Parathyroid adenoma (tissue), 2 donors: ENCODE data around the gene TLCD3A.
"Not testable (repeated sequence)": the region's sequence is repeated elsewhere in the genome, so short reads cannot be mapped to it uniquely, and the experiment has no call there.

Source experiments
- H2AFZ ChIP-seq: fragments of 300-600 bp; sonication (generic); one replicate; pipeline ENCODE4 v1.7.0; 2017; ENCODE audit warnings: antibody characterized with exemption, mild to moderate bottlenecking
- H3K27ac ChIP-seq: fragments of 300-600 bp; sonication (generic); one replicate; pipeline ENCODE4 v1.7.0; 2017
- H3K27me3 ChIP-seq: fragments of 300-600 bp; sonication (generic); one replicate; pipeline ENCODE4 v1.7.0; 2017; ENCODE audit warnings: low read length; ENCODE audit not compliant: control insufficient read depth, insufficient read depth
- H3K36me3 ChIP-seq: fragments of 300-600 bp; sonication (generic); one replicate; pipeline ENCODE4 v1.7.0; 2017; ENCODE audit warnings: low read length; ENCODE audit not compliant: control insufficient read depth, insufficient read depth
- H3K4me1 ChIP-seq: fragments of 300-600 bp; sonication (generic); one replicate; pipeline ENCODE4 v1.7.0; 2017; ENCODE audit warnings: control low read depth
- H3K4me2 ChIP-seq: fragments of 300-600 bp; sonication (generic); one replicate; pipeline ENCODE4 v1.7.0; 2017; ENCODE audit warnings: low read length
- H3K4me3 ChIP-seq: fragments of 300-600 bp; sonication (generic); one replicate; pipeline ENCODE4 v1.7.0; 2017; ENCODE audit warnings: low read depth, low read length
- H3K79me2 ChIP-seq: fragments of 300-600 bp; sonication (generic); one replicate; pipeline ENCODE4 v1.7.0; 2017; ENCODE audit warnings: control low read depth
- H3K9ac ChIP-seq: fragments of 300-600 bp; sonication (generic); one replicate; pipeline ENCODE4 v1.7.0; 2017; ENCODE audit warnings: mild to moderate bottlenecking
- H3K9me3 ChIP-seq: fragments of 300-600 bp; sonication (generic); one replicate; pipeline ENCODE4 v1.7.0; 2017; ENCODE audit warnings: low read length; ENCODE audit not compliant: control insufficient read depth
- CTCF ChIP-seq: fragments of 300-600 bp; sonication (generic); IDR thresholded peaks from one replicate; pipeline ENCODE4 v1.7.0; 2017; ENCODE audit warnings: antibody characterized with exemption, mild to moderate bottlenecking
- donor health status: primary hyperparathyroidism.

Gene TLCD3A

GRCh38 chr17:789160-789840 lies 56.9 kb downstream of the TLCD3A start:
- TF ChIP-seq CTCF: no peak
- H3K27ac ChIP-seq: no peak overlapping the region
- no peaks in the 10 kb centered on the region for H3K36me3 ChIP-seq
- no peak overlapping the region for H3K4me2 ChIP-seq
- H3K4me1 ChIP-seq: no peaks in the 10 kb centered on the region
- H2AFZ ChIP-seq: no peak overlapping the region
- H3K9me3 ChIP-seq: no peaks in the 10 kb centered on the region
- no peaks in the 10 kb centered on the region for H3K27me3 ChIP-seq
- peaks cover 7% of the 10 kb centered on the region for H3K79me2 ChIP-seq
- no peak overlapping the region for H3K9ac ChIP-seq
- H3K4me3 ChIP-seq: no peak overlapping the region

- not testable (repeated sequence) for H3K4me1 ChIP-seq, H3K9me3 ChIP-seq, H3K27me3 ChIP-seq, H3K4me3 ChIP-seq, H3K36me3 ChIP-seq, H3K9ac ChIP-seq, H3K79me2 ChIP-seq, H3K27ac ChIP-seq, H2AFZ ChIP-seq, H3K4me2 ChIP-seq
These were observed 57.8 kb downstream of the TLCD3A start for GRCh38 chr17:789931-790873.

GRCh38 chr17:790874-791247 lies 58.5 kb downstream of the TLCD3A start:
- not testable (repeated sequence) for H3K9ac ChIP-seq, H3K79me2 ChIP-seq, H3K27ac ChIP-seq, H3K9me3 ChIP-seq, H3K4me2 ChIP-seq, H2AFZ ChIP-seq, H3K27me3 ChIP-seq, H3K4me1 ChIP-seq, H3K4me3 ChIP-seq, H3K36me3 ChIP-seq

- peaks cover 7% of the 10 kb centered on the region for H3K79me2 ChIP-seq
- no peak overlapping the region for H3K4me2 ChIP-seq
- no peak for TF ChIP-seq CTCF
- H3K27ac ChIP-seq: no peak overlapping the region
- H3K9me3 ChIP-seq: no peaks in the 10 kb centered on the region
- no peaks in the 10 kb centered on the region for H3K27me3 ChIP-seq
- H2AFZ ChIP-seq: no peak overlapping the region
- H3K4me1 ChIP-seq: peaks cover 3% of the 10 kb centered on the region
- H3K4me3 ChIP-seq: no peak overlapping the region
- no peak overlapping the region for H3K9ac ChIP-seq
- no peaks in the 10 kb centered on the region for H3K36me3 ChIP-seq
These were observed 59.4 kb downstream of the TLCD3A start for GRCh38 chr17:791829-792228.

- H3K4me2 ChIP-seq: no peak overlapping the region
- no peaks in the 10 kb centered on the region for H3K9me3 ChIP-seq
- H3K27ac ChIP-seq: no peak overlapping the region
- H3K27me3 ChIP-seq: no peaks in the 10 kb centered on the region
- H3K36me3 ChIP-seq: no peaks in the 10 kb centered on the region
- H3K9ac ChIP-seq: no peak overlapping the region
- peaks cover 7% of the 10 kb centered on the region for H3K79me2 ChIP-seq
- no peak overlapping the region for H3K4me3 ChIP-seq
- peaks cover 3% of the 10 kb centered on the region for H3K4me1 ChIP-seq
- H2AFZ ChIP-seq: no peak overlapping the region
- no peak for TF ChIP-seq CTCF
These were observed 59.9 kb downstream of the TLCD3A start for GRCh38 chr17:792277-792676.
